ENCODE data around the gene LGALS3BP. TPM values are rescaled to one million over a fixed set of nuclear protein-coding genes. Genes with fewer than 3 reads are reported as not detected.

LGALS3BP gene
- total and polyA plus RNA-seq, 2 of the 8 experiments (the other 6 are each of a cell fraction or from before 2014, with no cell fraction given): 56.1 to 61.6 TPM

DNA sequence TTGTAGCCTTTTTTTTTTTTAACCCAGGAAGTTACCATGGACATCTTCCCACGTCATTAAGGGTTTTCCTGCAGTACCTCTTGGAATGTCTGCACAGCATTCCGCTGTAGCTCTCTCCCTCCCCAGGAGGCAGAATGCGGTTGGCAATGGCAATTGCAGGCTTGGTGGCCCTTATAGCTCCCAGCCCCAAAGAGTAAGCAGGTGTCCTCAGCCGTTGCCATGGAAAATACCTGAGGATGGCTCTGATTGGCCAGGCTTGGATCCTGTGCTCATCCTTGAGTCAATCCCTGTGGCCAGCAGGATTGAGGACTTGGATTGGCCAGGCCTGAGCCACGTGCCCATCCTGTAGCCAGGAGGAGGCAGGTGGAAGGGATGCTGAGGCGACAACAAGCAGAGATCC is 39.0 kb downstream of the LGALS3BP start (continued):
- no peak for TF ChIP-seq EP300 (IDR thresholded peaks at IDR 0.05; ENCODE audit: borderline replicate concordance in 1 of 2, low read depth in 2 of 2, low read length in 2 of 2)
- no peak for TF ChIP-seq TCF12 (IDR thresholded peaks at IDR 0.05; ENCODE audit: low read depth, low read length)
- no peak for TF ChIP-seq RNF2 (IDR thresholded peaks at IDR 0.05; ENCODE audit: borderline replicate concordance, low read depth, low read length, missing control alignments, poor library complexity, severe bottlenecking)
- TF ChIP-seq PHF8 (conservative IDR thresholded peaks at IDR 0.05; ENCODE audit: low read depth, low read length): no peak
- TF ChIP-seq EGR1 (IDR thresholded peaks at IDR 0.05; ENCODE audit: borderline replicate concordance, low read depth, low read length): no peak
- no peak for TF ChIP-seq JUND (IDR thresholded peaks at IDR 0.05; ENCODE audit: low read length)
- TF ChIP-seq, protein P1, sequence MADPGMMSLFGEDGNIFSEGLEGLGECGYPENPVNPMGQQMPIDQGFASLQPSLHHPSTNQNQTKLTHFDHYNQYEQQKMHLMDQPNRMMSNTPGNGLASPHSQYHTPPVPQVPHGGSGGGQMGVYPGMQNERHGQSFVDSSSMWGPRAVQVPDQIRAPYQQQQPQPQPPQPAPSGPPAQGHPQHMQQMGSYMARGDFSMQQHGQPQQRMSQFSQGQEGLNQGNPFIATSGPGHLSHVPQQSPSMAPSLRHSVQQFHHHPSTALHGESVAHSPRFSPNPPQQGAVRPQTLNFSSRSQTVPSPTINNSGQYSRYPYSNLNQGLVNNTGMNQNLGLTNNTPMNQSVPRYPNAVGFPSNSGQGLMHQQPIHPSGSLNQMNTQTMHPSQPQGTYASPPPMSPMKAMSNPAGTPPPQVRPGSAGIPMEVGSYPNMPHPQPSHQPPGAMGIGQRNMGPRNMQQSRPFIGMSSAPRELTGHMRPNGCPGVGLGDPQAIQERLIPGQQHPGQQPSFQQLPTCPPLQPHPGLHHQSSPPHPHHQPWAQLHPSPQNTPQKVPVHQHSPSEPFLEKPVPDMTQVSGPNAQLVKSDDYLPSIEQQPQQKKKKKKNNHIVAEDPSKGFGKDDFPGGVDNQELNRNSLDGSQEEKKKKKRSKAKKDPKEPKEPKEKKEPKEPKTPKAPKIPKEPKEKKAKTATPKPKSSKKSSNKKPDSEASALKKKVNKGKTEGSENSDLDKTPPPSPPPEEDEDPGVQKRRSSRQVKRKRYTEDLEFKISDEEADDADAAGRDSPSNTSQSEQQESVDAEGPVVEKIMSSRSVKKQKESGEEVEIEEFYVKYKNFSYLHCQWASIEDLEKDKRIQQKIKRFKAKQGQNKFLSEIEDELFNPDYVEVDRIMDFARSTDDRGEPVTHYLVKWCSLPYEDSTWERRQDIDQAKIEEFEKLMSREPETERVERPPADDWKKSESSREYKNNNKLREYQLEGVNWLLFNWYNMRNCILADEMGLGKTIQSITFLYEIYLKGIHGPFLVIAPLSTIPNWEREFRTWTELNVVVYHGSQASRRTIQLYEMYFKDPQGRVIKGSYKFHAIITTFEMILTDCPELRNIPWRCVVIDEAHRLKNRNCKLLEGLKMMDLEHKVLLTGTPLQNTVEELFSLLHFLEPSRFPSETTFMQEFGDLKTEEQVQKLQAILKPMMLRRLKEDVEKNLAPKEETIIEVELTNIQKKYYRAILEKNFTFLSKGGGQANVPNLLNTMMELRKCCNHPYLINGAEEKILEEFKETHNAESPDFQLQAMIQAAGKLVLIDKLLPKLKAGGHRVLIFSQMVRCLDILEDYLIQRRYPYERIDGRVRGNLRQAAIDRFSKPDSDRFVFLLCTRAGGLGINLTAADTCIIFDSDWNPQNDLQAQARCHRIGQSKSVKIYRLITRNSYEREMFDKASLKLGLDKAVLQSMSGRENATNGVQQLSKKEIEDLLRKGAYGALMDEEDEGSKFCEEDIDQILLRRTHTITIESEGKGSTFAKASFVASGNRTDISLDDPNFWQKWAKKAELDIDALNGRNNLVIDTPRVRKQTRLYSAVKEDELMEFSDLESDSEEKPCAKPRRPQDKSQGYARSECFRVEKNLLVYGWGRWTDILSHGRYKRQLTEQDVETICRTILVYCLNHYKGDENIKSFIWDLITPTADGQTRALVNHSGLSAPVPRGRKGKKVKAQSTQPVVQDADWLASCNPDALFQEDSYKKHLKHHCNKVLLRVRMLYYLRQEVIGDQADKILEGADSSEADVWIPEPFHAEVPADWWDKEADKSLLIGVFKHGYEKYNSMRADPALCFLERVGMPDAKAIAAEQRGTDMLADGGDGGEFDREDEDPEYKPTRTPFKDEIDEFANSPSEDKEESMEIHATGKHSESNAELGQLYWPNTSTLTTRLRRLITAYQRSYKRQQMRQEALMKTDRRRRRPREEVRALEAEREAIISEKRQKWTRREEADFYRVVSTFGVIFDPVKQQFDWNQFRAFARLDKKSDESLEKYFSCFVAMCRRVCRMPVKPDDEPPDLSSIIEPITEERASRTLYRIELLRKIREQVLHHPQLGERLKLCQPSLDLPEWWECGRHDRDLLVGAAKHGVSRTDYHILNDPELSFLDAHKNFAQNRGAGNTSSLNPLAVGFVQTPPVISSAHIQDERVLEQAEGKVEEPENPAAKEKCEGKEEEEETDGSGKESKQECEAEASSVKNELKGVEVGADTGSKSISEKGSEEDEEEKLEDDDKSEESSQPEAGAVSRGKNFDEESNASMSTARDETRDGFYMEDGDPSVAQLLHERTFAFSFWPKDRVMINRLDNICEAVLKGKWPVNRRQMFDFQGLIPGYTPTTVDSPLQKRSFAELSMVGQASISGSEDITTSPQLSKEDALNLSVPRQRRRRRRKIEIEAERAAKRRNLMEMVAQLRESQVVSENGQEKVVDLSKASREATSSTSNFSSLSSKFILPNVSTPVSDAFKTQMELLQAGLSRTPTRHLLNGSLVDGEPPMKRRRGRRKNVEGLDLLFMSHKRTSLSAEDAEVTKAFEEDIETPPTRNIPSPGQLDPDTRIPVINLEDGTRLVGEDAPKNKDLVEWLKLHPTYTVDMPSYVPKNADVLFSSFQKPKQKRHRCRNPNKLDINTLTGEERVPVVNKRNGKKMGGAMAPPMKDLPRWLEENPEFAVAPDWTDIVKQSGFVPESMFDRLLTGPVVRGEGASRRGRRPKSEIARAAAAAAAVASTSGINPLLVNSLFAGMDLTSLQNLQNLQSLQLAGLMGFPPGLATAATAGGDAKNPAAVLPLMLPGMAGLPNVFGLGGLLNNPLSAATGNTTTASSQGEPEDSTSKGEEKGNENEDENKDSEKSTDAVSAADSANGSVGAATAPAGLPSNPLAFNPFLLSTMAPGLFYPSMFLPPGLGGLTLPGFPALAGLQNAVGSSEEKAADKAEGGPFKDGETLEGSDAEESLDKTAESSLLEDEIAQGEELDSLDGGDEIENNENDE (IDR thresholded peaks at IDR 0.05; ENCODE audit: insufficient replicate concordance, low read length): no peak
- TF ChIP-seq HDAC6 (IDR thresholded peaks at IDR 0.05; ENCODE audit: low read depth, low read length): no peak
- no peak for TF ChIP-seq CBX8 (IDR thresholded peaks at IDR 0.05; ENCODE audit: borderline replicate concordance, low read depth, low read length)
- TF ChIP-seq TEAD4 (IDR thresholded peaks at IDR 0.05; ENCODE audit: low read depth, low read length): peak; percentile 93
- TF ChIP-seq KDM1A (IDR thresholded peaks at IDR 0.05; ENCODE audit: borderline replicate concordance, low read length): no peak
- no peak for TF ChIP-seq POU5F1 (IDR thresholded peaks at IDR 0.05; ENCODE audit: low read depth, low read length)

Data from H1 (cell line).